C4-2B (cell line): ENCODE measurements around the gene C1QTNF9.
"Not testable (repeated sequence)": the region's sequence is repeated elsewhere in the genome, so short reads cannot be mapped to it uniquely, and the experiment has no call there.

Experiments used
- ZFX ChIP-seq: fragments of 450-650 bp; IDR thresholded peaks from 2 replicates; pipeline ENCODE4 v1.6.1; 2017
- TF ChIP-seq, protein P1 (sequence below): fragments of 450-650 bp; conservative IDR thresholded peaks from 2 replicates; pipeline ENCODE4 v1.5.1; 2017; ENCODE audit warnings: mild to moderate bottlenecking

DNA sequence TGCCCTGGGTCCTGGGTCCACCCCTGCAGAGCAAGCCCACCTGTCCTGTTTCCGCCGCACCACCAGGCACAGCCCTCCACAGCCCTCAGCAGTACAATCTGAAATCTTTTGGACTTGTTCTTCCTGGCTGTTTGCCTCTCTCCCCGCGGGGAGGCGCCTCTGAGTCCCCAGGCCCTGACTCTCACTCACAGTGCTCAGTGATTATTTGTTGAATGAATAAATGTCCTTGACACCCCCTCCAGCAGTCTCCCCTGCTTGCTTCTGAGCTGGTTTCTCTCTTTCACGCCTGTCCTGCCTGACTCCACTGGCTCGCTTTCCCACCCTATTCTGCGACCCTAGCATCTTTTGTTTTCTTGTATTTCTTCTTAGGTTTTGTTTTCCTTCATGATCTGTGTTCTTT lies 56.9 kb downstream of the C1QTNF9 start:
- TF ChIP-seq, protein P1, sequence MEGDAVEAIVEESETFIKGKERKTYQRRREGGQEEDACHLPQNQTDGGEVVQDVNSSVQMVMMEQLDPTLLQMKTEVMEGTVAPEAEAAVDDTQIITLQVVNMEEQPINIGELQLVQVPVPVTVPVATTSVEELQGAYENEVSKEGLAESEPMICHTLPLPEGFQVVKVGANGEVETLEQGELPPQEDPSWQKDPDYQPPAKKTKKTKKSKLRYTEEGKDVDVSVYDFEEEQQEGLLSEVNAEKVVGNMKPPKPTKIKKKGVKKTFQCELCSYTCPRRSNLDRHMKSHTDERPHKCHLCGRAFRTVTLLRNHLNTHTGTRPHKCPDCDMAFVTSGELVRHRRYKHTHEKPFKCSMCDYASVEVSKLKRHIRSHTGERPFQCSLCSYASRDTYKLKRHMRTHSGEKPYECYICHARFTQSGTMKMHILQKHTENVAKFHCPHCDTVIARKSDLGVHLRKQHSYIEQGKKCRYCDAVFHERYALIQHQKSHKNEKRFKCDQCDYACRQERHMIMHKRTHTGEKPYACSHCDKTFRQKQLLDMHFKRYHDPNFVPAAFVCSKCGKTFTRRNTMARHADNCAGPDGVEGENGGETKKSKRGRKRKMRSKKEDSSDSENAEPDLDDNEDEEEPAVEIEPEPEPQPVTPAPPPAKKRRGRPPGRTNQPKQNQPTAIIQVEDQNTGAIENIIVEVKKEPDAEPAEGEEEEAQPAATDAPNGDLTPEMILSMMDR, result not testable (repeated sequence)
- TF ChIP-seq ZFX, result not testable (repeated sequence)
